KOPT-K1 (cell line): Measurements from ENCODE around the gene MSGN1.
"Not testable (repeated sequence)": the region's sequence is repeated elsewhere in the genome, so short reads cannot be mapped to it uniquely, and the experiment has no call there.

Source experiments
- H3K27ac ChIP-seq: fragments of 200-600 bp; sonication (generic); 2 replicates; pipeline ENCODE4 v1.5.1; 2016; ENCODE audit warnings: antibody characterized with exemption, mild to moderate bottlenecking, low read depth, low read length; ENCODE audit not compliant: poor library complexity, severe bottlenecking
- H3K36me3 ChIP-seq: fragments of 200-600 bp; sonication (generic); 2 replicates; pipeline ENCODE4 v1.5.1; 2017; ENCODE audit warnings: antibody characterized with exemption, mild to moderate bottlenecking, low read length, moderate library complexity; ENCODE audit not compliant: insufficient read depth
- H3K9me3 ChIP-seq: fragments of 200-600 bp; sonication (generic); 2 replicates; pipeline ENCODE4 v1.5.1; 2017; ENCODE audit warnings: antibody characterized with exemption, low read length, mild to moderate bottlenecking; ENCODE audit not compliant: insufficient read depth, poor library complexity, severe bottlenecking

MSGN1 gene

DNA sequence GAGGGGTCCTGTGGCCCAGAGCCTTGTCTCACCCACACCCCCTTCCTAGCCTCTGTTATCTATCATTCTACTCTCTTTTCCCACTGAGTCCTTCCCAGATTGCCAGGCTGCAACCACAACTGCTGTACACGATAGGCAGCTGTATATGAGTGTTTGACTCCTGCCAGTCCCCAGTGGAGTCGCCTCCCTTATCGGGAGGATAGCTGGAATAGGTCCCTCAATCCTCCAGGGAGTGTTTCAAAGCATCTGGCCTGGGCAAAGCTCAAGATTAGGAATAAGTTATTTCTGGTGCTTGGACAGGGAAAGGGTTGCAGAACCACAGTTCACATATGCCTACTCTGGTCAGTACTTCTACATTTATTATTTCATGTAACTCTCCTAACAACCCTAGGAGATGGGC lies 4.8 kb downstream of the MSGN1 start:
- Histone ChIP-seq H3K27ac (no peak overlapping the region), H3K9me3 (no peaks in the 10 kb centered on the region), H3K36me3 (no peaks in the 10 kb centered on the region)

- Histone ChIP-seq H3K9me3 (no peaks in the 10 kb centered on the region), H3K27ac (no peak overlapping the region), H3K36me3 (no peaks in the 10 kb centered on the region)
Observed at GRCh38 chr2:17821535-17822444, 5.5 kb downstream of the MSGN1 start.

DNA sequence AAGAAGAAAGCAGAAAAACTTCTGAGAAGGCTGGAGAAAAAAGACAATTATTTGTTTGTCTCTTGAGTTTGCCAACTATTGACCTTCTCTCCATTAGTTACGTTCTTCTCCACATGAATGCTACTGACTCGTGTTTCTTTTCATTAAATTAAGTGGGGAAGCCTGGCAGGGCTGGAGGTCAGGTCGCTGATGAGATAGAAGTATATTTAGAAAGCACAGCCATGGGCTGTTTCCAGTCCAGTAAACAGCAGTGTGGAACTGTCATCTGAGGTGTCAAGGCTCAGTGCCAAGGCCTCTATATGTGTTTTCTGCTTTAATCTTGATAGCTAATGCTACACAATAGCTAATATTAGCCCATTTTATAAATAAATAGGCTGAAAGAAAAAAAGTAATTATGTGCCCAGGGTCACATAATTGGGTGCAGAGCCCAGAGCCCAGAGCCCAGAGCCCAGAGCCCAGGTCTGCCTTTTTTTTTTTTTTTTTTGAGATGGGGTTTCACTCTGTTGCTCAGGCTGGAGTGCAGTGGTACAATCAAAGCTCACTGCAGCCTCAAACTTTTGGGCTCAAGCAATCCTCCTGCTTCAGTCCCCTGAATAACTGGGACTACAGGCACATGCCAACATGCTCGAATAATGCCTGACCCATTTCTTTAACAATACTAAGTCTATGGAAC lies 6.3 kb downstream of the MSGN1 start:
- Histone ChIP-seq H3K27ac (no peak overlapping the region), H3K36me3 (no peaks in the 10 kb centered on the region), H3K9me3 (no peaks in the 10 kb centered on the region)

DNA sequence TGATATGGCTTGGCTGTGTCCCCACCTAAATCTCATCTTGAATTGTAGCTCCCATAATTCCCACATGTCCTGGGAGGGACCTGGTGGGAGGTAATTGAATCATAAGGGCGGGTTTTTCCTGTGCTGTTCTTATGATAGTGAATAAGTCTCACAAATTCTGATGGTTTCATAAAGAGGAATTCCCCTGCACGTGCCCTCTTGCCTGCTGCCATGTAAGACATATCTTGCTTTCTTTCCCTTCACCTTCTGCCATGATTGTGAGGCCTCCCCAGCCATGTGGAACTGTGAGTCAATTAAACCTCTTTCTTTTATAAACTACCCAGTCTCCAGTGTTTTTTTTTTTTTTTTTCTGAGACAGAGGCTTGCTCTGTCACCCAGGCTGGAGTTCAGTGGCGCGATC lies 7.4 kb downstream of the MSGN1 start:
- not testable (repeated sequence) for H3K27ac ChIP-seq, H3K9me3 ChIP-seq, H3K36me3 ChIP-seq

DNA sequence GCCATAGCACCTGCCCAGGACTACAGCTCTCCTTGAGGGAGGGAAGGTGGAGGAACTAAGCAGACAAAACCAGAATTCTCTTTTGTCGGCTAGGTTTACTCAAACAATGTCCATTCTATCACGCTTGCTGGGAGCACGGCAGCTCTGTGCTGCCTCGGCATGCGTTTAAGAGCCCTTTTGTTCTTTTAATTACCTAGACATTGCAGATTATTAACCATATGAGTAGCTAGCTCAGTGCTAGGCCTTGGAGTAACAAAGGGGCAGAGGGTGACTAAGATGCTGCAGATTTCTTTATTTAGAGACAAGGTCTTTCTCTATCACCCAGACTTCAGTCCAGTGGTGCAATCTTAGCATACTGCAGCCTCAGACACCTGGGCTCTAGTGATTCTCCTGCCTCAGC lies 11.1 kb downstream of the MSGN1 start:
- H3K9me3 ChIP-seq: no peaks in the 10 kb centered on the region

GRCh38 chr2:17827785-17828184 lies 11.5 kb downstream of the MSGN1 start:
- Histone ChIP-seq H3K27ac (no peak overlapping the region), H3K36me3 (no peaks in the 10 kb centered on the region)

More for the DNA sequence above, 11.1 kb downstream of the MSGN1 start:
- Histone ChIP-seq H3K27ac (no peak overlapping the region), H3K36me3 (no peaks in the 10 kb centered on the region)

GRCh38 chr2:17830053-17831034 lies 14.1 kb downstream of the MSGN1 start:
- H3K27ac ChIP-seq: no peak overlapping the region
- no peaks in the 10 kb centered on the region for H3K36me3 ChIP-seq
- no peaks in the 10 kb centered on the region for H3K9me3 ChIP-seq

More at GRCh38 chr2:17827785-17828184, 11.5 kb downstream of the MSGN1 start:
- no peaks in the 10 kb centered on the region for H3K9me3 ChIP-seq

DNA sequence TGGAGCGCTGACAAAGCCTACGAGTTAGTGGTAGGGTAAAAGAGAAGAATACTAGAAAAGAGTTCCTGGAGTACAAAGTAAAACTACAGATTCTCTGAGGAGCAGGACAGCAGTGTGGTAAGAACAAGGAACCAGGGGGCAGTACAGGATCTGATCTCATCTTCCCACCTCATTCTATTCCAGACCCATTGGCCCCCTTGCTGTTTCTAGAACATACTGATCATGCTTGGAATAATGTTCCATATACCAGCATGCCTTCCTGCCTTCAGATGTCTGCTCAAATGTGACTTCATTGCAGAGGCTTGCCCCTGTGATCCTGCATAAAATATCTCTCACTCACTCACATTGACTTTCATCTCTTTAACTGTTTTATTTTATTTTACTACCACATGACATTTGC lies 19.3 kb downstream of the MSGN1 start:
- Histone ChIP-seq H3K27ac (no peak overlapping the region), H3K36me3 (no peaks in the 10 kb centered on the region), H3K9me3 (no peaks in the 10 kb centered on the region)

GRCh38 chr2:17839959-17840358 lies 23.7 kb downstream of the MSGN1 start:
- H3K9me3 ChIP-seq: no peaks in the 10 kb centered on the region
- no peaks in the 10 kb centered on the region for H3K36me3 ChIP-seq
- H3K27ac ChIP-seq: no peak overlapping the region

DNA sequence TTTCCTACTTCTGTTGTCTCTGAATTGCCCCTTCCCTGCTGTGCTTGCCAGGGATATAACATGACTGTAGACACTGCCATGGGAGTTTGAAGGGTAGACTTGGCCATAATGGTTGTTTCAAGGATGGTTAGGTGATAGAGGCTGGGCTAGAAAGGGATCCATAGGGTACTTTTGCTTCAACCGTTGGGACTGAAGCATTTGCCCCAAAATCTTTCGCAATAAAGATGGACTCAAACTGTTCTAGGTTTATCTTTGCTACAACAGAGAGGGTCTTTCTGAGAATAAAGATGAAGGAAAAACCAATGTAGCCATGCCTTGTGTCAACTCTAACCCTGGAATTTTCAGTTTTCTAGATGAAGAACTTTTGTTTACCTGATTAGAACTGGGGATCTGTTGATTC lies 27.2 kb downstream of the MSGN1 start:
- Histone ChIP-seq H3K36me3 (no peaks in the 10 kb centered on the region), H3K9me3 (no peaks in the 10 kb centered on the region), H3K27ac (no peak overlapping the region)

DNA sequence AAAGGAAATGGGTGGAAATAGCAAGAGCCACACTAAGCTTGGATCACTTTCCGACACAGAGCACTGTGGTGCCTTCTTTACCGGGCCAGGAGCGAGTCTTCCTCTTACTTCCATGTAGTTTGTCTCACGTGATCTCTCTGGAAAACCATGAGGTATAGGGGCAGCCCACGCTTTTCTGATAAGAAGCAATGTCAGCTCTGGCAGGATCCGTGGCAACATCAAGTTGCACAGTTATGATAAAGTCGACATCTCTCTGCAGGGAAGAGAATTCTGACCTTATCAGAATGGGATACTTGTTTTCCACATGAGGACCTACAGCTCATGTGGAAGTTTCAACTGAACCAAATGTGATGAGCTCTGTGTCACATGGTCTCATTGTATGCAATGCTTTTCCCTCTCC lies 29.5 kb downstream of the MSGN1 start:
- Histone ChIP-seq H3K9me3 (no peaks in the 10 kb centered on the region), H3K36me3 (no peaks in the 10 kb centered on the region), H3K27ac (no peak overlapping the region)

DNA sequence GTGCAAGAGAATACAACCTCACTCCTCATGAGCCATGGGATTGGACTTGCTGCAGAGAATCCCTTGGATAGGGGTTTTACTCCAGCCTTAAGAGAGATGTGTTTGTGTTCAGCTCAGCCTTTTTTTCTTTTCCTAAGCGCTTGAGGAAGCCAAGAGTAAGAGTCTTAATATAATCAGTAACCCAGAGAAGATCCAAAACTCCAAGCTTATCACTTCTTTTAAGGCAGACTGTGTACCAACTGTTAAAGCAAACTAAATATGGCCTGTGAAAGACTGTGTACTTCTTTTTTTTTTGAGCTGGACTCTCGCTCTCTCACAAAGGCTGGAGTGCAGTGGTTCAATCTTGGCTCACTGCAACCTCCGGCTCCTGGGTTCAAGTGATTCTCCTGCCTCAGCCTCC lies 30.4 kb downstream of the MSGN1 start:
- H3K36me3 ChIP-seq: no peaks in the 10 kb centered on the region
- H3K27ac ChIP-seq: no peak overlapping the region
- H3K9me3 ChIP-seq: no peaks in the 10 kb centered on the region

GRCh38 chr2:17847236-17847635 lies 31.0 kb downstream of the MSGN1 start:
- Histone ChIP-seq H3K27ac (no peak overlapping the region), H3K9me3 (no peaks in the 10 kb centered on the region), H3K36me3 (no peaks in the 10 kb centered on the region)

DNA sequence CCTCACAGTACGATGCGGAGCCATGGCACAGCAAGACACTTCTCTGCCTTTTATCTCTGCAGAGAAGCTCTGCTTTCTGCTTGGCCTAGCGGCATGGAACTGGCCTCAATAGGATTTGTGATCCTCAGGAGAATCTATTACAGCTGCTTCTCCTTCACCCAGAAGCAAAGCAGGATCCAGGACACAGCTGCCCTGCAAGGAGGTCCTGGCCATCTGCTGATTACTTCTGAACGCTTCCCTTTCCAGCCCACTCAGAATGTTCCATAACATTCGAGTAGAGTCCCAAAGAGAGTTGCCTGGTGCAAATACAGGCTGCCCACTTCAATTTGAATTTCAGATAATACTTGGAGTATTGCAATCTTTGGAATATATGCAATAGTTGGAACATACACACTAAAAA lies 33.0 kb downstream of the MSGN1 start:
- Histone ChIP-seq H3K27ac (no peak overlapping the region), H3K36me3 (no peaks in the 10 kb centered on the region), H3K9me3 (no peaks in the 10 kb centered on the region)

DNA sequence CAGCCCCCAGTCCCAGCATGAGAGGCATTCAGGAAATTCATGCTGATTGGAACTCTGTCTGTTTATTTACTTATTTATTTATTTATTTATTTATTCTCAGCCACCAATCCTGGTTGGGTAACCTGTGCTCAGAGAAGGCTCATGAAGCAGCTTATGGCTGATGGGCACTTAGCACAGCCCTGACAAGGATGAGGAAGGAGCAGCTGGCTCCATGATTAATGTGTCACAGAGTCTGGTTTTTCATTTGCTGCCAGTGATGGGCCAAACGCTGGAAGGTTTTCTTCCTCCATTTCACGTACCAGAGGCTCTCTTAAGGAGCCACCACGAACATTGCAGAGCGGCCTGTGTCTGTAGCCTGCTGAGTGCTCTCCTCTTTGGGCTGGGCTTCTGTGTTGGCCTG lies 33.9 kb downstream of the MSGN1 start:
- Histone ChIP-seq H3K36me3 (no peaks in the 10 kb centered on the region), H3K9me3 (no peaks in the 10 kb centered on the region), H3K27ac (no peak overlapping the region)
